Esophagus muscularis mucosa (tissue), 4 donors: Measurements from ENCODE around the gene TULP3. TPM values are rescaled to one million over a fixed set of nuclear protein-coding genes. Genes with fewer than 3 reads are reported as not detected.
"Not testable (repeated sequence)": the region's sequence is repeated elsewhere in the genome, so short reads cannot be mapped to it uniquely, and the experiment has no call there.

ENCODE experiments used
- DNase-seq: peaks from one replicate; pipeline ENCODE4 v3.0.0-alpha.2; 2017; ENCODE audit errors: extremely low spot score
- H3K27ac ChIP-seq, 4 donors: fragments of 200-600 bp; sonication (generic); replicated peaks in 1 of 4; 1 replicate in 3 of 4; 2 replicates in 1 of 4; pipeline ENCODE4 v1.5.1; 2016 to 2019; ENCODE audit warnings: mild to moderate bottlenecking in 1 of 4
- H3K27me3 ChIP-seq, 4 donors: fragments of 200-600 bp; sonication (generic); one replicate each; pipeline versions ENCODE4 v1.5.1 to v1.6.0; 2016 to 2019
- H3K36me3 ChIP-seq, 4 donors: fragments of 200-600 bp; sonication (generic); one replicate each; pipeline ENCODE4 v1.5.1; 2016 to 2019
- H3K4me1 ChIP-seq, 4 donors: fragments of 200-600 bp; sonication (generic); one replicate each; pipeline ENCODE4 v1.5.1; 2016 to 2019
- H3K4me3 ChIP-seq, 4 donors: fragments of 200-600 bp; sonication (generic); 1 replicate in 2 of 4; 2 replicates in 2 of 4; pipeline ENCODE4 v1.5.1; 2016 to 2019; ENCODE audit warnings: mild to moderate bottlenecking in 4 of 4, moderate library complexity in 1 of 4
- H3K9me3 ChIP-seq, 4 donors: fragments of 200-600 bp; sonication (generic); 1 replicate in 3 of 4; 2 replicates in 1 of 4; pipeline ENCODE4 v1.5.1; 2016 to 2019
- CTCF ChIP-seq, 3 experiments: fragments of 200-600 bp in 2 of 3; fragments of 450-650 bp in 1 of 3; sonication (generic) in 2 of 3; IDR thresholded peaks; one replicate each; pipeline ENCODE4 v1.5.1; 2017 to 2019; ENCODE audit warnings: antibody characterized with exemption in 3 of 3, mild to moderate bottlenecking in 2 of 3, moderate library complexity in 1 of 3
- EP300 ChIP-seq: sonication (generic); formaldehyde crosslinking; IDR thresholded peaks from one replicate; pipeline ENCODE4 v1.6.1; 2017; ENCODE audit warnings: antibody characterized with exemption
- POLR2A ChIP-seq: fragments of 450-650 bp; IDR thresholded peaks from one replicate; pipeline ENCODE4 v1.6.1; 2017; ENCODE audit warnings: antibody characterized with exemption, moderate library complexity, mild to moderate bottlenecking, low read depth
- POLR2AphosphoS5 ChIP-seq, 2 donors: sonication (generic); formaldehyde crosslinking; IDR thresholded peaks; one replicate each; pipeline ENCODE4 v1.6.1; 2017; ENCODE audit warnings: antibody characterized with exemption in 2 of 2
- WGBS: methylation state at CpG from one replicate; pipeline ENCODE4 v1.1.5; 2018; 5-methylcytosine and 5-hydroxymethylcytosine counted together
- intact Hi-C: fragments of 100-400 bp; cut with DNase I; formaldehyde crosslinking; loops from one replicate; pipeline ENCODE4 v1.15.1; 2023
- total RNA-seq, 4 donors: library from RNA; depleted of rRNA; stranded (reverse); fragments of >200 nt; gene quantifications; one replicate each; pipeline versions ENCODE4 v1.1.0 to v1.2.1, GENCODE V29; 2016

TULP3 gene
- total RNA-seq, 4 donors from 2014 or later, result 19.1 to 35.7 (median 27.4) TPM

GRCh38 chr12:2864198-2864597, 26.5 kb upstream of the TULP3 start:
- Histone ChIP-seq H3K36me3 (no peaks in the 10 kb centered on the region), H3K4me1 (no peaks in the 10 kb centered on the region), H3K4me3 (no peak overlapping the region), H3K9me3 (no peaks in the 10 kb centered on the region), H3K27ac (no peak overlapping the region), H3K27me3 (no peaks in the 10 kb centered on the region)
- intact Hi-C loops, result no loop called here
- TF ChIP-seq CTCF (IDR thresholded peaks at IDR 0.05) (no peak), POLR2AphosphoS5 (IDR thresholded peaks at IDR 0.05) (no peak), POLR2A (no peak), EP300 (no peak)
- no peak for DNase-seq
- WGBS, result 97% methylated on average over 8 of the region's 9 CpGs

GRCh38 chr12:2868986-2869632, 21.6 kb upstream of the TULP3 start:
- H3K9me3 ChIP-seq, H3K27me3 ChIP-seq, H3K4me1 ChIP-seq, H3K4me3 ChIP-seq, H3K36me3 ChIP-seq, H3K27ac ChIP-seq, DNase-seq, intact Hi-C loops: not testable (repeated sequence)
- WGBS, result 81% methylated on average over 9 of the region's 9 CpGs

- Histone ChIP-seq H3K4me1 (peaks cover 6 to 27% (median 21%) of the 10 kb centered on the region in 4 donors), H3K27ac (peak overlapping the region; percentile 88 to 93 (median 90)), H3K9me3 (no peaks in the 10 kb centered on the region), H3K4me3 (peak overlapping the region; percentile 72 to 94 (median 91)), H3K27me3 (no peaks in the 10 kb centered on the region), H3K36me3 (no peaks in the 10 kb centered on the region)
- intact Hi-C loops, result no loop called here
- no peak for TF ChIP-seq POLR2A
- no peak for TF ChIP-seq CTCF (IDR thresholded peaks at IDR 0.05)
- TF ChIP-seq POLR2AphosphoS5 (IDR thresholded peaks at IDR 0.05), result no peak
- no peak for TF ChIP-seq EP300
- DNase-seq, result no peak
- 37% methylated on average over 4 of the region's 38 CpGs for WGBS
Observed at GRCh38 chr12:2876431-2877046, 14.2 kb upstream of the TULP3 start.

- Histone ChIP-seq H3K4me1 (peaks cover 6 to 27% (median 21%) of the 10 kb centered on the region in 4 donors), H3K27ac (peak within 1 kb of the TSS; percentile 88 to 93 (median 90)), H3K9me3 (no peaks in the 10 kb centered on the region), H3K36me3 (no peaks in the 10 kb centered on the region), H3K4me3 (peak within 1 kb of the TSS; percentile 72 to 94 (median 91)), H3K27me3 (no peaks in the 10 kb centered on the region)
- TF ChIP-seq POLR2AphosphoS5 (IDR thresholded peaks at IDR 0.05) (peak; percentile 87 to 90), EP300 (no peak), CTCF (IDR thresholded peaks at IDR 0.05) (peak; percentile 6 to 38 (median 20))
- WGBS, result 0% methylated on average over 25 of the region's 70 CpGs
- intact Hi-C loops, result no loop called here
- peak; percentile 98 for DNase-seq
Observed at GRCh38 chr12:2877047-2877952, 13.4 kb upstream of the TULP3 start, which contains the start of the genes FOXM1 and RHNO1. TSS of gene FOXM1 (minus strand) at chr12:2877174. CDS start at chr12:2874478, 2,696 bp downstream. TSS of gene RHNO1 (plus strand) at chr12:2877223. CDS start at chr12:2885367, 8,144 bp downstream.
